ENCODE results near the gene FAM13C.
"Not testable (repeated sequence)": the region's sequence is repeated elsewhere in the genome, so short reads cannot be mapped to it uniquely, and the experiment has no call there.

FAM13C gene

GRCh38 chr10:59225211-59225610, 137.1 kb downstream of the FAM13C start:
- DNase-seq = no peak

GRCh38 chr10:59223597-59223996, 138.8 kb downstream of the FAM13C start:
- not testable (repeated sequence) for DNase-seq

GRCh38 chr10:59222788-59223187, 139.6 kb downstream of the FAM13C start:
- no peak for DNase-seq

- DNase-seq = no peak
Observed at GRCh38 chr10:59216178-59216869, 146.0 kb downstream of the FAM13C start.

GRCh38 chr10:59214160-59214559, 148.2 kb downstream of the FAM13C start:
- DNase-seq = no peak

GRCh38 chr10:59212301-59212798, 150.0 kb downstream of the FAM13C start:
- no peak for DNase-seq

GRCh38 chr10:59206204-59206720, 156.1 kb downstream of the FAM13C start:
- DNase-seq = no peak

Data from activated CD4-positive, alpha-beta T cell treated with anti-CD3 and anti-CD28 coated beads for 48 hours (primary cell).